ENCODE data around the gene FAF1. TPM values are rescaled to one million over a fixed set of nuclear protein-coding genes. Genes with fewer than 3 reads are reported as not detected.

FAF1 gene
- total RNA-seq, 1 experiment from 2014 or later = 73.2 TPM

DNA sequence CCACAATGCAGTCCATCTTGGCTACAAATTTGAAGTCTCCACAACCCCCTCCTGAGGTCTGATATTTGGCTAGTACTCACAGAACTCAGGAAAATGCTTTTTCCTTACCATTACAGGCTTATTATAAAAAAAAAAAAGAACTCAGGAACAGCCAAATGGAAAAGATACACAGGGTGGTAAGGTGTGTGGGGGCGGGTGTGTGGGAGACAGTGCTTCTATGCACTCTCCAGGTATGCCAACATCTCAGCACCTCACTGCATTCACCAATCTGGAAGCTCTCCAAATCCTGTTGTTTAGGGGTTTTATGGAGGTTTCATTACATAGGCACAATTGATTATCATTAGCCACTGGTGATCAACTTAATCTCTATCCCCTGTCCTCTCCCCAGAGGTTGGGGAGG is 126.9 kb downstream of the FAF1 start:
- no peak overlapping the region for H3K4me2 ChIP-seq (ENCODE audit: low read length)
- no peak overlapping the region for H3K4me3 ChIP-seq (replicated peaks in 1 of 2; ENCODE audit: low read depth in 1 of 2, low read length in 2 of 2)
- H3K9me2 ChIP-seq (ENCODE audit: insufficient read depth) = no peaks in the 10 kb centered on the region
- DNase-seq (ENCODE audit: low read depth, low spot score) (no peak), ATAC-seq (no peak)
- no peaks in the 10 kb centered on the region for H3K27me3 ChIP-seq (ENCODE audit: insufficient read depth, low read length)
- H3K27ac ChIP-seq (ENCODE audit: low read depth, low read length) = no peak overlapping the region
- no peak overlapping the region for H3K9ac ChIP-seq (ENCODE audit: low read length)
- no TSS peak for BruUV-seq (replicated peaks)
- H3K9me3 ChIP-seq (ENCODE audit: control insufficient read depth in 1 of 2, insufficient read depth in 1 of 2, low read depth in 1 of 2, low read length in 2 of 2) = no peaks in the 10 kb centered on the region
- H4K20me1 ChIP-seq (ENCODE audit: insufficient read depth) = no peaks in the 10 kb centered on the region
- RAD21 ChIA-PET (ENCODE audit: low non-redundant PET in 1 of 2, low total read pairs in 2 of 2, uncharacterized antibody in 2 of 2, unreplicated experiment in 2 of 2) = no interaction called here
- H2AFZ ChIP-seq (ENCODE audit: low read depth, low read length, poor library complexity, severe bottlenecking) = no peak overlapping the region
- H3K4me1 ChIP-seq (ENCODE audit: control insufficient read depth in 1 of 2, insufficient read depth in 2 of 2, low read length in 2 of 2) = no peaks in the 10 kb centered on the region
- POLR2A ChIA-PET = no interaction called here
- H3K79me2 ChIP-seq (ENCODE audit: insufficient read depth, low read length) = peaks cover 84% of the 10 kb centered on the region
- intact Hi-C loops (cut with micrococcal nuclease) = no loop called here
- CTCF ChIA-PET = no interaction called here
- TF ChIP-seq ZNF274 (IDR thresholded peaks at IDR 0.05; ENCODE audit: low read depth, low read length) = no peak
- 0 out of 4 replicates have a peak, but pooled peaks cover 0 to 4% of the 10 kb centered on the region in 2 experiments for H3K36me3 ChIP-seq (ENCODE audit: control insufficient read depth in 1 of 2, insufficient read depth in 2 of 2, low read length in 2 of 2)

DNA sequence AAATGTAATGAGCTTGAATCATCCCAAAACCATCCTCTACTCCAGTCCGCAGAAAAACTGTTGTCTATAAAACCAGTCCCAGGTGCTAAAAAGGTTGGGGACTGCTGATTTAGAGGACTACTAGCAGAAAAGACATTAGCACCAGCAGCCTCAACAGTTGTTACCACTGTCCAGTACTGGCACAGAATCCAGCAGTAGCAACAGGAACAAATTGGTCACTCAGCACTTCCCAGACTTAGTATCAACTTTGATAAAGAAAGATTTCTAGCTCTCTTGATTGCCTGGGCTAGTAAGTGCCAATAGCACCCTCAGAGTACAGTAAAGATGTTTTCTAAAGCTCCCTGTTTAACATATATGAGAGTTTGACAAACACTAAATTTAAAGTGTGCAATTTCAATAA is 127.9 kb downstream of the FAF1 start:
- no peak overlapping the region for H3K27ac ChIP-seq (ENCODE audit: low read depth, low read length)
- ChIA-PET RAD21 (ENCODE audit: low non-redundant PET in 1 of 2, low total read pairs in 2 of 2, uncharacterized antibody in 2 of 2, unreplicated experiment in 2 of 2) (no interaction called here), POLR2A (no interaction called here), CTCF (no interaction called here)
- no peak for DNase-seq (ENCODE audit: low read depth, low spot score)
- no peaks in the 10 kb centered on the region for H3K27me3 ChIP-seq (ENCODE audit: insufficient read depth, low read length)
- intact Hi-C loops (cut with micrococcal nuclease) = no loop called here
- BruUV-seq (replicated peaks) = no TSS peak
- no peaks in the 10 kb centered on the region for H3K9me3 ChIP-seq (ENCODE audit: control insufficient read depth in 1 of 2, insufficient read depth in 1 of 2, low read depth in 1 of 2, low read length in 2 of 2)
- H3K4me3 ChIP-seq (replicated peaks in 1 of 2; ENCODE audit: low read depth in 1 of 2, low read length in 2 of 2) = no peak overlapping the region
- no peak overlapping the region for H3K4me2 ChIP-seq (ENCODE audit: low read length)
- H2AFZ ChIP-seq (ENCODE audit: low read depth, low read length, poor library complexity, severe bottlenecking) = no peak overlapping the region
- H3K4me1 ChIP-seq (ENCODE audit: control insufficient read depth in 1 of 2, insufficient read depth in 2 of 2, low read length in 2 of 2) = no peaks in the 10 kb centered on the region
- no peak for TF ChIP-seq SIN3A (IDR thresholded peaks at IDR 0.05; ENCODE audit: low read depth)
- TF ChIP-seq, protein P1, sequence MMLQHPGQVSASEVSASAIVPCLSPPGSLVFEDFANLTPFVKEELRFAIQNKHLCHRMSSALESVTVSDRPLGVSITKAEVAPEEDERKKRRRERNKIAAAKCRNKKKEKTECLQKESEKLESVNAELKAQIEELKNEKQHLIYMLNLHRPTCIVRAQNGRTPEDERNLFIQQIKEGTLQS (IDR thresholded peaks at IDR 0.05) = no peak
- no peak for TF ChIP-seq ZFX (IDR thresholded peaks at IDR 0.05)
- TF ChIP-seq FOSL1 (IDR thresholded peaks at IDR 0.05; ENCODE audit: low read depth) = no peak
- TF ChIP-seq TCF7L2 (IDR thresholded peaks at IDR 0.05; ENCODE audit: borderline replicate concordance, extremely low read depth, insufficient read depth, insufficient read length) = no peak
- TF ChIP-seq EZH2phosphoT487 (IDR thresholded peaks at IDR 0.05; ENCODE audit: borderline replicate concordance) = no peak
- no peak overlapping the region for H3K9ac ChIP-seq (ENCODE audit: low read length)
- no peaks in the 10 kb centered on the region for H3K9me2 ChIP-seq (ENCODE audit: insufficient read depth)
- ATAC-seq = no peak
- H3K79me2 ChIP-seq (ENCODE audit: insufficient read depth, low read length) = peaks cover 84% of the 10 kb centered on the region
- H4K20me1 ChIP-seq (ENCODE audit: insufficient read depth) = no peaks in the 10 kb centered on the region
- 0 out of 4 replicates have a peak, but pooled peaks cover 0 to 4% of the 10 kb centered on the region in 2 experiments for H3K36me3 ChIP-seq (ENCODE audit: control insufficient read depth in 1 of 2, insufficient read depth in 2 of 2, low read length in 2 of 2)
